GM23338 (cell line): ENCODE measurements around the gene KATNAL1. TPM values are rescaled to one million over a fixed set of nuclear protein-coding genes. Genes with fewer than 3 reads are reported as not detected.

Experiments used
- ATAC-seq: fragments of 200-7000 bp; cut with Tn5 transposase; 3 replicates; pipeline ENCODE4 v1.9.1; 2020
- DNase-seq: peaks from one replicate; pipeline ENCODE4 v3.0.0-alpha.2; 2015; ENCODE audit warnings: low spot score
- H2AFZ ChIP-seq: fragments of 200-600 bp; sonication (generic); 2 replicates; pipeline ENCODE4 v1.8.0; 2016; ENCODE audit warnings: antibody characterized with exemption, mild to moderate bottlenecking, moderate library complexity
- H3F3A ChIP-seq: fragments of 200-600 bp; sonication (generic); replicated peaks from 2 replicates; pipeline ENCODE4 v1.8.0; 2017; ENCODE audit warnings: antibody characterized with exemption, mixed run types, low read depth
- H3K27ac ChIP-seq: fragments of 200-600 bp; sonication (generic); 2 replicates; pipeline ENCODE4 v1.6.1; 2016; ENCODE audit warnings: low read depth
- H3K27me3 ChIP-seq: fragments of 200-600 bp; sonication (generic); 2 replicates; pipeline ENCODE4 v1.8.0; 2016; ENCODE audit warnings: mild to moderate bottlenecking, mixed run types, moderate library complexity; ENCODE audit not compliant: insufficient read depth
- H3K36me3 ChIP-seq: fragments of 200-600 bp; sonication (generic); 2 replicates; pipeline ENCODE4 v1.8.0; 2016; ENCODE audit warnings: mild to moderate bottlenecking; ENCODE audit not compliant: insufficient read depth
- H3K4me1 ChIP-seq: fragments of 200-600 bp; sonication (generic); 2 replicates; pipeline ENCODE4 v1.8.0; 2016; ENCODE audit warnings: mild to moderate bottlenecking, moderate library complexity; ENCODE audit not compliant: insufficient read depth
- H3K4me2 ChIP-seq: fragments of 200-600 bp; sonication (generic); 2 replicates; pipeline ENCODE4 v1.7.1; 2017; ENCODE audit warnings: mixed run types
- H3K4me3 ChIP-seq: fragments of 200-600 bp; sonication (generic); 2 replicates; pipeline ENCODE4 v1.6.1; 2016; ENCODE audit warnings: mixed run types
- H3K79me2 ChIP-seq: fragments of 200-600 bp; sonication (generic); replicated peaks from 2 replicates; pipeline ENCODE4 v1.8.0; 2017; ENCODE audit warnings: mild to moderate bottlenecking; ENCODE audit not compliant: insufficient read depth
- H3K9me2 ChIP-seq: fragments of 200-600 bp; sonication (generic); 2 replicates; pipeline ENCODE4 v1.8.0; 2017; ENCODE audit not compliant: insufficient read depth
- H4K20me1 ChIP-seq: fragments of 200-600 bp; sonication (generic); replicated peaks from 2 replicates; pipeline ENCODE4 v1.8.0; 2017; ENCODE audit warnings: mild to moderate bottlenecking; ENCODE audit not compliant: insufficient read depth
- H3K27ac Mint-ChIP-seq: 2 replicates; pipeline ENCODE4 v1.8.0; 2020; ENCODE audit warnings: inconsistent platforms, mild to moderate bottlenecking, moderate library complexity, mixed read lengths
- H3K27me3 Mint-ChIP-seq: 3 replicates; pipeline ENCODE4 v1.8.0; 2022; ENCODE audit warnings: low read depth, mild to moderate bottlenecking, moderate library complexity, mixed read lengths, inconsistent platforms; ENCODE audit not compliant: insufficient read depth, poor library complexity
- H3K36me3 Mint-ChIP-seq: 3 replicates; pipeline ENCODE4 v1.8.0; 2021; ENCODE audit warnings: low read depth, mild to moderate bottlenecking, inconsistent platforms, moderate library complexity, mixed read lengths
- H3K4me1 Mint-ChIP-seq: 3 replicates; pipeline ENCODE4 v1.8.0; 2020; ENCODE audit warnings: mild to moderate bottlenecking, inconsistent platforms, mixed read lengths
- H3K4me3 Mint-ChIP-seq: 3 replicates; pipeline ENCODE4 v1.8.0; 2021; ENCODE audit warnings: moderate library complexity, mild to moderate bottlenecking, inconsistent platforms, mixed read lengths
- H3K9me3 Mint-ChIP-seq: 3 replicates; pipeline ENCODE4 v1.8.0; 2020; ENCODE audit warnings: moderate library complexity, mild to moderate bottlenecking, inconsistent platforms, mixed read lengths
- CREB1 ChIP-seq: fragments of 250-450 bp; sonication (Bioruptor Pico); IDR thresholded peaks from 2 replicates; pipeline ENCODE4 v1.5.0; 2020; ENCODE audit warnings: low read depth, mild to moderate bottlenecking, moderate library complexity
- ETS1 ChIP-seq: IDR thresholded peaks from 2 replicates; pipeline ENCODE4 v1.6.1; 2016; ENCODE audit warnings: antibody characterized with exemption
- EZH2 ChIP-seq: fragments of 200-600 bp; sonication (generic); IDR thresholded peaks from one replicate; pipeline ENCODE4 v1.8.0; 2017; ENCODE audit warnings: antibody characterized with exemption, mild to moderate bottlenecking, low read depth; ENCODE audit not compliant: unreplicated experiment
- EZH2phosphoT487 ChIP-seq: fragments of 200-600 bp; sonication (generic); IDR thresholded peaks from one replicate; pipeline ENCODE4 v1.8.1; 2018; ENCODE audit warnings: antibody characterized with exemption; ENCODE audit not compliant: unreplicated experiment
- JUNB ChIP-seq: IDR thresholded peaks from one replicate; pipeline ENCODE4 v1.6.1; 2016; ENCODE audit warnings: antibody characterized with exemption; ENCODE audit not compliant: unreplicated experiment
- NANOG ChIP-seq: IDR thresholded peaks from 2 replicates; pipeline ENCODE4 v1.6.1; 2016; ENCODE audit warnings: antibody characterized with exemption, borderline replicate concordance
- POLR2AphosphoS5 ChIP-seq: IDR thresholded peaks from 2 replicates; pipeline ENCODE4 v1.6.1; 2016; ENCODE audit warnings: antibody characterized with exemption, low read depth
- STAT1 ChIP-seq: IDR thresholded peaks from one replicate; pipeline ENCODE4 v1.6.1; 2016; ENCODE audit warnings: antibody characterized with exemption; ENCODE audit not compliant: unreplicated experiment
- ZNF114 ChIP-seq: fragments of 250-450 bp; sonication (Bioruptor Pico); IDR thresholded peaks from 2 replicates; pipeline ENCODE4 v1.5.0; 2020; ENCODE audit warnings: mild to moderate bottlenecking, moderate library complexity
- ZNF331 ChIP-seq: fragments of 250-450 bp; sonication (Bioruptor Pico); IDR thresholded peaks from 2 replicates; pipeline ENCODE4 v1.5.0; 2020; ENCODE audit warnings: low read depth, mild to moderate bottlenecking, moderate library complexity
- polyA plus RNA-seq: library from polyadenylated mRNA; unstranded; fragments of >200 nt; fragmentation: Nextera tagmentation; extraction: Ambion mirVana; gene quantifications from 2 replicates; pipeline ENCODE4 v1.2.1, GENCODE V29; 2016
- total RNA-seq: library from RNA; depleted of rRNA; stranded (reverse); fragments of >200 nt; shearing (Covaris generic); gene quantifications from 2 replicates; pipeline ENCODE4 v1.2.3, GENCODE V29; 2014
- TF ChIP-seq, protein P1 (sequence below), 2 experiments: fragments of 200-600 bp in 1 of 2; sonication (generic) in 1 of 2; conservative IDR thresholded peaks; 2 replicates each; pipeline versions ENCODE4 v1.5.1 to v1.6.1; 2016 to 2017; ENCODE audit warnings: antibody characterized with exemption in 2 of 2, low read depth in 2 of 2, mild to moderate bottlenecking in 2 of 2, moderate library complexity in 1 of 2
- TF ChIP-seq, protein P2 (sequence below): IDR thresholded peaks from one replicate; pipeline ENCODE4 v1.6.1; 2018; ENCODE audit warnings: antibody characterized with exemption; ENCODE audit not compliant: unreplicated experiment

Gene KATNAL1
- total and polyA plus RNA-seq, 2 experiments from 2014 or later, result 6.1 to 11.5 TPM

- TF ChIP-seq EZH2 (no peak), JUNB (no peak), NANOG (no peak), CREB1 (CRISPR knock-in tag) (no peak), ETS1 (no peak), POLR2AphosphoS5 (no peak)
- TF ChIP-seq, protein P1, sequence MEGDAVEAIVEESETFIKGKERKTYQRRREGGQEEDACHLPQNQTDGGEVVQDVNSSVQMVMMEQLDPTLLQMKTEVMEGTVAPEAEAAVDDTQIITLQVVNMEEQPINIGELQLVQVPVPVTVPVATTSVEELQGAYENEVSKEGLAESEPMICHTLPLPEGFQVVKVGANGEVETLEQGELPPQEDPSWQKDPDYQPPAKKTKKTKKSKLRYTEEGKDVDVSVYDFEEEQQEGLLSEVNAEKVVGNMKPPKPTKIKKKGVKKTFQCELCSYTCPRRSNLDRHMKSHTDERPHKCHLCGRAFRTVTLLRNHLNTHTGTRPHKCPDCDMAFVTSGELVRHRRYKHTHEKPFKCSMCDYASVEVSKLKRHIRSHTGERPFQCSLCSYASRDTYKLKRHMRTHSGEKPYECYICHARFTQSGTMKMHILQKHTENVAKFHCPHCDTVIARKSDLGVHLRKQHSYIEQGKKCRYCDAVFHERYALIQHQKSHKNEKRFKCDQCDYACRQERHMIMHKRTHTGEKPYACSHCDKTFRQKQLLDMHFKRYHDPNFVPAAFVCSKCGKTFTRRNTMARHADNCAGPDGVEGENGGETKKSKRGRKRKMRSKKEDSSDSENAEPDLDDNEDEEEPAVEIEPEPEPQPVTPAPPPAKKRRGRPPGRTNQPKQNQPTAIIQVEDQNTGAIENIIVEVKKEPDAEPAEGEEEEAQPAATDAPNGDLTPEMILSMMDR (conservative IDR thresholded peaks at IDR 0.05; ENCODE audit: low read depth in 2 of 2), result no peak
Observed at GRCh38 chr13:30325668-30326067, 18.3 kb upstream of the KATNAL1 start (continued).

DNA sequence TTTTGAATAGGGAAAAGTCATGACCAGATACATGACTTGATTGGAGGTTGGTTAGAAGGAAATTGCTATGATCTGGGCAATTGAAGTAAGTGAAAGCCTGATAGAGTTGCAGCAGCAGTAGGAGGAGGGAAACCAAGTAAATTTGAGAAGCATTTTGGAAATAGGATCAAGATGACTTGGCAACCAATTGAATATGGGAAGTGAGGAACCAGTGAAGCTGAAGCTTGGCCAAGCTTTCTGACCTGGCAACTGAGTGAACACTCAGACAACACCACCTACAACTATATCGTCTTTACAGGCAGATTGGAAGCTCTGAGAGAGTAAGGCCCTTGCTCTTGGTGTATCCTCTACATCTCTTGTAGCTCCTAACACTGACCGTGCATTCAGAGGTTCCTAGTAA, 16.2 kb upstream of the KATNAL1 start:
- no peaks in the 10 kb centered on the region for H3K79me2 ChIP-seq
- H3K27me3 ChIP-seq, result no peaks in the 10 kb centered on the region
- no peaks in the 10 kb centered on the region for H3K36me3 ChIP-seq
- no peaks in the 10 kb centered on the region for H3K9me2 ChIP-seq
- Mint-ChIP-seq H3K36me3 (no peaks in the 10 kb centered on the region), H3K27me3 (peaks cover 2% of the 10 kb centered on the region), H3K4me3 (no peak overlapping the region), H3K27ac (no peak overlapping the region), H3K4me1 (no peaks in the 10 kb centered on the region), H3K9me3 (no peaks in the 10 kb centered on the region)
- H3K4me3 ChIP-seq, result no peak overlapping the region
- H3F3A ChIP-seq, result no peaks in the 10 kb centered on the region
- H3K4me2 ChIP-seq, result no peak overlapping the region
- no peak overlapping the region for H3K27ac ChIP-seq
- no peak for DNase-seq
- H4K20me1 ChIP-seq, result 0 out of 2 replicates have a peak, but pooled peaks cover 4% of the 10 kb centered on the region
- ATAC-seq, result no peak
- no peaks in the 10 kb centered on the region for H3K4me1 ChIP-seq
- H2AFZ ChIP-seq, result no peak overlapping the region
- TF ChIP-seq EZH2phosphoT487, result no peak
- TF ChIP-seq, protein P2, sequence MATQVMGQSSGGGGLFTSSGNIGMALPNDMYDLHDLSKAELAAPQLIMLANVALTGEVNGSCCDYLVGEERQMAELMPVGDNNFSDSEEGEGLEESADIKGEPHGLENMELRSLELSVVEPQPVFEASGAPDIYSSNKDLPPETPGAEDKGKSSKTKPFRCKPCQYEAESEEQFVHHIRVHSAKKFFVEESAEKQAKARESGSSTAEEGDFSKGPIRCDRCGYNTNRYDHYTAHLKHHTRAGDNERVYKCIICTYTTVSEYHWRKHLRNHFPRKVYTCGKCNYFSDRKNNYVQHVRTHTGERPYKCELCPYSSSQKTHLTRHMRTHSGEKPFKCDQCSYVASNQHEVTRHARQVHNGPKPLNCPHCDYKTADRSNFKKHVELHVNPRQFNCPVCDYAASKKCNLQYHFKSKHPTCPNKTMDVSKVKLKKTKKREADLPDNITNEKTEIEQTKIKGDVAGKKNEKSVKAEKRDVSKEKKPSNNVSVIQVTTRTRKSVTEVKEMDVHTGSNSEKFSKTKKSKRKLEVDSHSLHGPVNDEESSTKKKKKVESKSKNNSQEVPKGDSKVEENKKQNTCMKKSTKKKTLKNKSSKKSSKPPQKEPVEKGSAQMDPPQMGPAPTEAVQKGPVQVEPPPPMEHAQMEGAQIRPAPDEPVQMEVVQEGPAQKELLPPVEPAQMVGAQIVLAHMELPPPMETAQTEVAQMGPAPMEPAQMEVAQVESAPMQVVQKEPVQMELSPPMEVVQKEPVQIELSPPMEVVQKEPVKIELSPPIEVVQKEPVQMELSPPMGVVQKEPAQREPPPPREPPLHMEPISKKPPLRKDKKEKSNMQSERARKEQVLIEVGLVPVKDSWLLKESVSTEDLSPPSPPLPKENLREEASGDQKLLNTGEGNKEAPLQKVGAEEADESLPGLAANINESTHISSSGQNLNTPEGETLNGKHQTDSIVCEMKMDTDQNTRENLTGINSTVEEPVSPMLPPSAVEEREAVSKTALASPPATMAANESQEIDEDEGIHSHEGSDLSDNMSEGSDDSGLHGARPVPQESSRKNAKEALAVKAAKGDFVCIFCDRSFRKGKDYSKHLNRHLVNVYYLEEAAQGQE, result no peak
- TF ChIP-seq EZH2, result no peak
- TF ChIP-seq ETS1, result no peak
- no peak for TF ChIP-seq CREB1 (CRISPR knock-in tag)
- no peak for TF ChIP-seq STAT1
- TF ChIP-seq NANOG, result no peak
- TF ChIP-seq JUNB, result no peak
- TF ChIP-seq ZNF331 (CRISPR knock-in tag), result no peak
- TF ChIP-seq ZNF114 (CRISPR knock-in tag), result no peak
